SKM-1 treated with dmso at 0.1 percent for 144 hours (cell line): ENCODE results near the gene PLTP.
"Not testable (repeated sequence)": the region's sequence is repeated elsewhere in the genome, so short reads cannot be mapped to it uniquely, and the experiment has no call there.

Source experiments
- DNase-seq: peaks from one replicate; lab custom pipeline; 2025; ENCODE audit not compliant: unreplicated experiment; lab: John Stamatoyannopoulos, UW

PLTP gene

GRCh38 chr20:45911486-45912343, at the start of gene PLTP:
Gene PLTP, minus strand, starts transcription at chr20:45912155. Its CDS starts 703 bp downstream, at chr20:45911452.
- DNase-seq: no peak

GRCh38 chr20:45959956-45960630, 48.1 kb upstream of the PLTP start:
- DNase-seq: no peak

GRCh38 chr20:45959126-45959525, 47.2 kb upstream of the PLTP start:
- DNase-seq: no peak

GRCh38 chr20:45958593-45958992, 46.6 kb upstream of the PLTP start:
- no peak for DNase-seq

GRCh38 chr20:45957021-45957941, 45.3 kb upstream of the PLTP start:
- DNase-seq: no peak

GRCh38 chr20:45956326-45956725, 44.4 kb upstream of the PLTP start:
- not testable (repeated sequence) for DNase-seq

GRCh38 chr20:45953672-45954071, 41.7 kb upstream of the PLTP start:
- no peak for DNase-seq

GRCh38 chr20:45952861-45953260, 40.9 kb upstream of the PLTP start:
- no peak for DNase-seq

- DNase-seq: no peak
These were observed 40.2 kb upstream of the PLTP start for GRCh38 chr20:45951925-45952834.

- no peak for DNase-seq
These were observed 38.3 kb upstream of the PLTP start for GRCh38 chr20:45950330-45950646.

- no peak for DNase-seq
These were observed 37.8 kb upstream of the PLTP start for GRCh38 chr20:45949542-45950329.

GRCh38 chr20:45948742-45949541, 37.0 kb upstream of the PLTP start:
- no peak for DNase-seq

GRCh38 chr20:45948261-45948733, 36.3 kb upstream of the PLTP start:
- DNase-seq: no peak

GRCh38 chr20:45947110-45947866, 35.3 kb upstream of the PLTP start:
- no peak for DNase-seq

- peak; percentile 98 for DNase-seq
These were observed 34.4 kb upstream of the PLTP start for GRCh38 chr20:45946149-45946970.

GRCh38 chr20:45945678-45946148, 33.8 kb upstream of the PLTP start:
- no peak for DNase-seq
